ENCODE results near the gene PSENEN.

The PSENEN gene

GRCh38 chr19:35776102-35776788 is 30.8 kb downstream of the PSENEN start:
- peak overlapping the region; percentile 74 for H3K9ac ChIP-seq (ENCODE audit: low read length)
- H3K9me3 ChIP-seq (ENCODE audit: insufficient read depth, low read length), result no peaks in the 10 kb centered on the region
- H3F3A ChIP-seq (ENCODE audit: insufficient read depth), result peaks cover 3% of the 10 kb centered on the region; the same call in 1 of the 2 replicates
- H3K36me3 ChIP-seq (ENCODE audit: low read length), result no peaks in the 10 kb centered on the region
- H3K4me3 ChIP-seq (ENCODE audit: insufficient read depth, low read length, poor library complexity, severe bottlenecking), result peak overlapping the region; percentile 69
- no peaks in the 10 kb centered on the region for H3K9me2 ChIP-seq (replicated peaks; ENCODE audit: insufficient read depth, low read length)
- H3K4me2 ChIP-seq (ENCODE audit: low read depth, low read length, poor library complexity, severe bottlenecking), result peak overlapping the region; percentile 64
- no peaks in the 10 kb centered on the region for H4K20me1 ChIP-seq (ENCODE audit: low read depth, low read length)
- no peak overlapping the region for H2AFZ ChIP-seq (ENCODE audit: low read depth, low read length, severe bottlenecking)
- no peaks in the 10 kb centered on the region for H3K27me3 ChIP-seq (ENCODE audit: low read length)
- H3K27ac ChIP-seq (ENCODE audit: low read depth, low read length), result peak overlapping the region; percentile 40
- TF ChIP-seq CTCF (IDR thresholded peaks at IDR 0.05; ENCODE audit: insufficient read depth, low read length, poor library complexity, severe bottlenecking) (no peak), EZH2phosphoT487 (conservative IDR thresholded peaks at IDR 0.05; ENCODE audit: low read length) (no peak)
- no peaks in the 10 kb centered on the region; the same call in 1 of the 2 replicates for H3K79me2 ChIP-seq (ENCODE audit: insufficient read depth, low read length)

GRCh38 chr19:35777086-35777841 is 31.8 kb downstream of the PSENEN start:
- H3K36me3 ChIP-seq (ENCODE audit: low read length), result no peaks in the 10 kb centered on the region
- no peak overlapping the region for H2AFZ ChIP-seq (ENCODE audit: low read depth, low read length, severe bottlenecking)
- TF ChIP-seq CTCF (IDR thresholded peaks at IDR 0.05; ENCODE audit: insufficient read depth, low read length, poor library complexity, severe bottlenecking) (no peak), EZH2phosphoT487 (conservative IDR thresholded peaks at IDR 0.05; ENCODE audit: low read length) (no peak)
- H3F3A ChIP-seq (ENCODE audit: insufficient read depth), result peaks cover 3% of the 10 kb centered on the region; the same call in 1 of the 2 replicates
- H3K9me3 ChIP-seq (ENCODE audit: insufficient read depth, low read length), result no peaks in the 10 kb centered on the region
- H3K9me2 ChIP-seq (replicated peaks; ENCODE audit: insufficient read depth, low read length), result no peaks in the 10 kb centered on the region
- H3K4me2 ChIP-seq (ENCODE audit: low read depth, low read length, poor library complexity, severe bottlenecking), result no peak overlapping the region
- no peaks in the 10 kb centered on the region for H4K20me1 ChIP-seq (ENCODE audit: low read depth, low read length)
- no peaks in the 10 kb centered on the region for H3K27me3 ChIP-seq (ENCODE audit: low read length)
- H3K79me2 ChIP-seq (ENCODE audit: insufficient read depth, low read length), result no peaks in the 10 kb centered on the region; the same call in 1 of the 2 replicates
- H3K4me3 ChIP-seq (ENCODE audit: insufficient read depth, low read length, poor library complexity, severe bottlenecking), result no peak overlapping the region
- no peak overlapping the region for H3K27ac ChIP-seq (ENCODE audit: low read depth, low read length)
- H3K9ac ChIP-seq (ENCODE audit: low read length), result peak overlapping the region; percentile 74; the same call in 1 of the 2 replicates

- peaks cover under 1% of the 10 kb centered on the region; the same call in 1 of the 2 replicates for H3F3A ChIP-seq (ENCODE audit: insufficient read depth)
- H3K4me3 ChIP-seq (ENCODE audit: insufficient read depth, low read length, poor library complexity, severe bottlenecking), result no peak overlapping the region
- H3K79me2 ChIP-seq (ENCODE audit: insufficient read depth, low read length), result no peaks in the 10 kb centered on the region; the same call in 1 of the 2 replicates
- no peaks in the 10 kb centered on the region for H3K9me3 ChIP-seq (ENCODE audit: insufficient read depth, low read length)
- no peaks in the 10 kb centered on the region for H4K20me1 ChIP-seq (ENCODE audit: low read depth, low read length)
- TF ChIP-seq EZH2phosphoT487 (conservative IDR thresholded peaks at IDR 0.05; ENCODE audit: low read length), result no peak
- no peak for TF ChIP-seq CTCF (IDR thresholded peaks at IDR 0.05; ENCODE audit: insufficient read depth, low read length, poor library complexity, severe bottlenecking)
- H3K9ac ChIP-seq (ENCODE audit: low read length), result no peak overlapping the region
- H3K4me2 ChIP-seq (ENCODE audit: low read depth, low read length, poor library complexity, severe bottlenecking), result no peak overlapping the region
- H3K27ac ChIP-seq (ENCODE audit: low read depth, low read length), result no peak overlapping the region
- no peaks in the 10 kb centered on the region for H3K27me3 ChIP-seq (ENCODE audit: low read length)
- no peaks in the 10 kb centered on the region for H3K9me2 ChIP-seq (replicated peaks; ENCODE audit: insufficient read depth, low read length)
- H3K36me3 ChIP-seq (ENCODE audit: low read length), result no peaks in the 10 kb centered on the region
- no peak overlapping the region for H2AFZ ChIP-seq (ENCODE audit: low read depth, low read length, severe bottlenecking)
Measured at GRCh38 chr19:35777961-35778360, 32.5 kb downstream of the PSENEN start.
